ENCODE data around the gene MARCHF3.

Gene MARCHF3

DNA sequence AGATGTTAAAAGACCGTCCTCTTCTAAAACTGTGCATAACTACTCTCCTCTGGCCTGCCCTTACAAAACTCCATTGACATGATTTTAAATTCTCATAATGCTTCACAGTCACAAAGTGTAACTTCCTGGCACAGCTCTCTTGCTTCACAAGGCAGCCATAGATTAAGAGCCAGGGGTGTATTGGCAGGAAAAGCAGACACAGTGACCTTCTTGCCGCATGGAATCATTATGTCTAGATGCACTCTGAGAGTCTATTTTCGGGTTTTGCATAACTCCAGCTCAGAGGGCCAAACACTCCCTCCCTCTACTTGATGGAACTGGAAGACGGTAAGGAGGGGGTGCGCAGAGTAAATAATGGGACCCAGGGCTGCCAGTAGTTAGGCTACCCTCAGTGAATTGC, 110.1 kb downstream of the MARCHF3 start:
- Histone ChIP-seq H2AFZ (ENCODE audit: insufficient read depth, low read length, poor library complexity) (no peak overlapping the region), H3K14ac (ENCODE audit: low read length) (no peak overlapping the region), H3K27me3 (ENCODE audit: insufficient read depth, low read length) (no peaks in the 10 kb centered on the region), H3K79me1 (ENCODE audit: low read length) (no peaks in the 10 kb centered on the region), H3K9me3 (ENCODE audit: insufficient read depth, low read depth, low read length) (peaks cover 1% of the 10 kb centered on the region), H2BK5ac (ENCODE audit: low read depth, low read length, poor library complexity) (no peak overlapping the region), H4K8ac (ENCODE audit: low read depth, low read length) (no peak overlapping the region), H4K12ac (ENCODE audit: low read depth, low read length) (no peak overlapping the region), H3K36me3 (ENCODE audit: control insufficient read depth in 1 of 2, insufficient read depth in 2 of 2, low read length in 2 of 2) (no peaks in the 10 kb centered on the region), H3K27ac (ENCODE audit: low read depth, low read length) (no peak overlapping the region), H2BK120ac (ENCODE audit: insufficient read depth, low read length, poor library complexity) (no peak overlapping the region), H2BK12ac (ENCODE audit: low read length) (no peak overlapping the region), H4K91ac (ENCODE audit: low read depth, low read length) (no peak overlapping the region), H2AK5ac (ENCODE audit: low read length) (no peak overlapping the region), H3K4me2 (ENCODE audit: low read length) (no peak overlapping the region), H3K79me2 (ENCODE audit: control insufficient read depth, insufficient read depth, low read length, poor library complexity) (no peaks in the 10 kb centered on the region), H3K4me3 (ENCODE audit: low read depth, low read length) (no peak overlapping the region), H3K4ac (ENCODE audit: low read depth, low read length) (no peak overlapping the region), H3K18ac (ENCODE audit: low read length) (no peak overlapping the region), H3K9ac (ENCODE audit: low read length) (no peak overlapping the region), H3K4me1 (ENCODE audit: control insufficient read depth in 1 of 2, insufficient read depth in 2 of 2, low read length in 2 of 2) (peaks cover 0 to 2% of the 10 kb centered on the region in 2 experiments), H3K23ac (ENCODE audit: low read length) (no peak overlapping the region)
- no CpG with 5 or more reads among the region's 5 CpGs for WGBS (ENCODE audit: extremely low coverage, insufficient coverage, insufficient read length)
- DNase-seq, result no peak

DNA sequence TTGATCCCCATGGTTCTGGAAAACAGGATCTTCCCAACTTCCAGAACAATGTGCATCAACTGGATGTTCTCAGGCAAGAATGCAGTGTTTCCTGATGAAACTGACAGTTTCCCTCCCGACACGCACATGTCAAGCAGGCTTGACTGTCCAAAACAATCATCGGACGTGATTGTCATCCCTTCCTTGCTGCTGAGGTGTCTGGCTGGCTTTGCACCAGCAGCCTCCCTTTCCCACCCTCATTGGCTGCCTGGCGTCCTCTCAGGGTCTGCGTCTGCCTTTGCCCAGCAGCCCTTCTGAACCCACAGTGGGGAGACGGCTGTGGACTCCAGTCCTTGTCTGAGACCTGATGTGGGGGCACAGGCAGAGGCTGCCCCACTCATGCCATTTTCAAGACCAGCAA, 110.8 kb downstream of the MARCHF3 start:
- H3K9ac ChIP-seq (ENCODE audit: low read length), result no peak overlapping the region
- no peak overlapping the region for H2BK120ac ChIP-seq (ENCODE audit: insufficient read depth, low read length, poor library complexity)
- H3K79me1 ChIP-seq (ENCODE audit: low read length), result no peaks in the 10 kb centered on the region
- H4K12ac ChIP-seq (ENCODE audit: low read depth, low read length), result no peak overlapping the region
- no peaks in the 10 kb centered on the region for H3K79me2 ChIP-seq (ENCODE audit: control insufficient read depth, insufficient read depth, low read length, poor library complexity)
- no peak overlapping the region for H3K4ac ChIP-seq (ENCODE audit: low read depth, low read length)
- no peak overlapping the region for H4K8ac ChIP-seq (ENCODE audit: low read depth, low read length)
- no peak overlapping the region for H2AFZ ChIP-seq (ENCODE audit: insufficient read depth, low read length, poor library complexity)
- H3K23ac ChIP-seq (ENCODE audit: low read length), result no peak overlapping the region
- H2BK5ac ChIP-seq (ENCODE audit: low read depth, low read length, poor library complexity), result no peak overlapping the region
- H3K4me1 ChIP-seq (ENCODE audit: control insufficient read depth in 1 of 2, insufficient read depth in 2 of 2, low read length in 2 of 2), result peaks cover 0 to 2% of the 10 kb centered on the region in 2 experiments
- no peak overlapping the region for H3K4me2 ChIP-seq (ENCODE audit: low read length)
- no peaks in the 10 kb centered on the region for H3K36me3 ChIP-seq (ENCODE audit: control insufficient read depth in 1 of 2, insufficient read depth in 2 of 2, low read length in 2 of 2)
- H2AK5ac ChIP-seq (ENCODE audit: low read length), result no peak overlapping the region
- no peak overlapping the region for H3K18ac ChIP-seq (ENCODE audit: low read length)
- DNase-seq, result no peak
- H2BK12ac ChIP-seq (ENCODE audit: low read length), result no peak overlapping the region
- no peak overlapping the region for H3K4me3 ChIP-seq (ENCODE audit: low read depth, low read length)
- no peak overlapping the region for H3K14ac ChIP-seq (ENCODE audit: low read length)
- H3K27me3 ChIP-seq (ENCODE audit: insufficient read depth, low read length), result no peaks in the 10 kb centered on the region
- no peak overlapping the region for H4K91ac ChIP-seq (ENCODE audit: low read depth, low read length)
- WGBS (ENCODE audit: extremely low coverage, insufficient coverage, insufficient read length), result no CpG with 5 or more reads among the region's 7 CpGs
- H3K27ac ChIP-seq (ENCODE audit: low read depth, low read length), result no peak overlapping the region
- peaks cover 1% of the 10 kb centered on the region for H3K9me3 ChIP-seq (ENCODE audit: insufficient read depth, low read depth, low read length)

DNA sequence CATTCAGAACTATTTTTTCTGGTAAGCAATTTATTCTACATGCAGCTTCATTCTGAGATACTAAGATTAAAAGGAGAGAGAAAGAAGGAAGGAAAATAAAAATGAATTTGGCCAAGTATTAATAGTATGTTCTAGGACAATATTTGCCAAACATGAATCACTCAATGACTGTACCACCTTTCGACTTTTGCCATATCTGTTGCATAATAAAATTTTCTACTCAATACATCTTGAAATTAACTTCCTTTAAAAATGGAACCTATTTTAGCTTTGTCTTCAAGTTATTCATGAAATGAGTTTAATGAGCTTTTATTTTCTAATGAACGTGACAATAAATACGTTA, 111.8 kb downstream of the MARCHF3 start:
- Histone ChIP-seq H4K91ac (ENCODE audit: low read depth, low read length) (no peak overlapping the region), H3K4me2 (ENCODE audit: low read length) (no peak overlapping the region), H3K4ac (ENCODE audit: low read depth, low read length) (no peak overlapping the region), H3K9ac (ENCODE audit: low read length) (no peak overlapping the region), H3K23ac (ENCODE audit: low read length) (no peak overlapping the region), H3K79me1 (ENCODE audit: low read length) (no peaks in the 10 kb centered on the region), H2BK120ac (ENCODE audit: insufficient read depth, low read length, poor library complexity) (no peak overlapping the region), H3K14ac (ENCODE audit: low read length) (no peak overlapping the region), H3K36me3 (ENCODE audit: control insufficient read depth in 1 of 2, insufficient read depth in 2 of 2, low read length in 2 of 2) (no peaks in the 10 kb centered on the region), H3K27ac (ENCODE audit: low read depth, low read length) (no peak overlapping the region), H2BK12ac (ENCODE audit: low read length) (no peak overlapping the region), H2AK5ac (ENCODE audit: low read length) (no peak overlapping the region), H3K4me1 (ENCODE audit: control insufficient read depth in 1 of 2, insufficient read depth in 2 of 2, low read length in 2 of 2) (peaks cover 0 to 2% of the 10 kb centered on the region in 2 experiments), H3K9me3 (ENCODE audit: insufficient read depth, low read depth, low read length) (peaks cover 1% of the 10 kb centered on the region), H3K4me3 (ENCODE audit: low read depth, low read length) (no peak overlapping the region), H3K27me3 (ENCODE audit: insufficient read depth, low read length) (no peaks in the 10 kb centered on the region), H4K8ac (ENCODE audit: low read depth, low read length) (no peak overlapping the region), H4K12ac (ENCODE audit: low read depth, low read length) (no peak overlapping the region), H2AFZ (ENCODE audit: insufficient read depth, low read length, poor library complexity) (no peak overlapping the region), H2BK5ac (ENCODE audit: low read depth, low read length, poor library complexity) (no peak overlapping the region), H3K79me2 (ENCODE audit: control insufficient read depth, insufficient read depth, low read length, poor library complexity) (no peaks in the 10 kb centered on the region), H3K18ac (ENCODE audit: low read length) (no peak overlapping the region)
- whole genome bisulfite sequencing (ENCODE audit: extremely low coverage, insufficient coverage, insufficient read length), result no CpG with 5 or more reads among the region's 3 CpGs
- DNase-seq, result no peak

DNA sequence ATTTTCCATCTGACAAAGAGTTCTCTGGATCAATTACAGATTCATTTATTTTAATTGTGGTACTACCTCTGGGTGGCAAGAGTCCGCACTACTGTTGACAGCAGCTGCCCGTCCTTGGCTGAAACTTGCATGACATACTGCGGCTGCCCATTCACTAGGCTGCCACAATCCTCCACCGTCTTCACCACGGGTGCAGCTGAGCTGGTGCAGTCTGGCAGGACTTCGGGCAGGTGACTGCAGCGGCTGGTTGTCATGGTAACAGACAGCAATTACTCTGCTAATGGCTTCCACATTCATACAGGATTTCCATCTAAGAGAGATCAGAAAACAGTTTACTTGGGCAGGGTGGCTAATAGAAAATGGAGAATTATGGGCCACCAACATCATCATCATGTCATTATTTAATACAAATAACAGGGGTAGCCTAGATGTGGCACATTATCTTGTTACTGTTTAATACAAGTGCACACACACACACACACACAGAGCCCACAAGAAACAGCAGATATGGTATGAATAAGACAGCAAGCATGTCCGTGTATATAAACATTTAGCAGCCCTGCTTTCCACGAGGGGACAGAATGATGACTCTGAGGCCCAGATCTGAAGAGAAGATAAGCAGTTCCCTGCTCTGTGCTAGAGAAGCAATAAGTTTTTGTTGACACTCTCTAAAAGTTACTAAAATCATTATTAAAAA, 112.3 kb downstream of the MARCHF3 start:
- H3K23ac ChIP-seq (ENCODE audit: low read length), result no peak overlapping the region
- H3K4me2 ChIP-seq (ENCODE audit: low read length), result no peak overlapping the region
- no peak overlapping the region for H2BK12ac ChIP-seq (ENCODE audit: low read length)
- no peak overlapping the region for H2BK5ac ChIP-seq (ENCODE audit: low read depth, low read length, poor library complexity)
- H3K4me3 ChIP-seq (ENCODE audit: low read depth, low read length), result no peak overlapping the region
- no peak overlapping the region for H2AK5ac ChIP-seq (ENCODE audit: low read length)
- H2BK120ac ChIP-seq (ENCODE audit: insufficient read depth, low read length, poor library complexity), result no peak overlapping the region
- H3K27ac ChIP-seq (ENCODE audit: low read depth, low read length), result no peak overlapping the region
- no peak overlapping the region for H3K4ac ChIP-seq (ENCODE audit: low read depth, low read length)
- no peak overlapping the region for H2AFZ ChIP-seq (ENCODE audit: insufficient read depth, low read length, poor library complexity)
- H3K18ac ChIP-seq (ENCODE audit: low read length), result no peak overlapping the region
- H3K14ac ChIP-seq (ENCODE audit: low read length), result no peak overlapping the region
- peaks cover 1% of the 10 kb centered on the region for H3K9me3 ChIP-seq (ENCODE audit: insufficient read depth, low read depth, low read length)
- no peaks in the 10 kb centered on the region for H3K79me2 ChIP-seq (ENCODE audit: control insufficient read depth, insufficient read depth, low read length, poor library complexity)
- H3K27me3 ChIP-seq (ENCODE audit: insufficient read depth, low read length), result no peaks in the 10 kb centered on the region
- no peak overlapping the region for H4K12ac ChIP-seq (ENCODE audit: low read depth, low read length)
- no CpG with 5 or more reads among the region's 9 CpGs for WGBS (ENCODE audit: extremely low coverage, insufficient coverage, insufficient read length)
- no peaks in the 10 kb centered on the region for H3K79me1 ChIP-seq (ENCODE audit: low read length)
- H3K36me3 ChIP-seq (ENCODE audit: control insufficient read depth in 1 of 2, insufficient read depth in 2 of 2, low read length in 2 of 2), result no peaks in the 10 kb centered on the region
- no peak overlapping the region for H3K9ac ChIP-seq (ENCODE audit: low read length)
- no peak overlapping the region for H4K91ac ChIP-seq (ENCODE audit: low read depth, low read length)
- no peak for DNase-seq
- peaks cover 0 to 2% of the 10 kb centered on the region in 2 experiments for H3K4me1 ChIP-seq (ENCODE audit: control insufficient read depth in 1 of 2, insufficient read depth in 2 of 2, low read length in 2 of 2)
- no peak overlapping the region for H4K8ac ChIP-seq (ENCODE audit: low read depth, low read length)
